ENCODE data around the gene ACP1.

Gene ACP1

DNA sequence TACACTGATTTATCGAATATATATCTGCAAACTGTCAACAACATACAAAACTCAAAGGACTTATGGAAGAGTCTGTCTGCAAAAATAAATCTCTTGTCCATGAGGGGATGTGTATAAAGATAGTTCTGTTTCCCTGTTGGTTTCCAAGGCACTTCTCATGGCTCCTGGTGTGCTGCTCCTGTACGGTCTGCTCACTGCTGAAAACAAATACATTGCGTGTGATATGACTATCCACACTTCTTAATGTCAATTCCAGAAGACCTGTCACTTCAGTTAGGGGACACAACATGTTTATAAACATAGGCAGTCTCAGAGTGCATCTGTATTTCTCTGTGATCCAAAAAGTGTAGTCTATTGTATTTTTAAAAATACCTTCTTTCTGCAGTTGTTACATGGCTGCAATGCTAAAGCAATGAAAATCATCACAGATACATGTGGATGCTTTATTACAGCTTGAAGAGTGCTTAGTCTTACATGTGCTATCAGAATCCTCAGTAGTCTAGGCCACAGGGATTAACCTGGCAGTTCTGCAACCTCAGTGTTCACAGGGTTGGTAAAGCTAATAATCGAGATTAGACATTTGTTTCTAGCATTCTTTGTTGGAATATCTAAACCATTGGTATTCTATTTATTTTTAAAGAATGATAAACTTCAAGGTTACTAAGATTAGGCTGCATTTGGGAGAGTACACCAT, 15.4 kb downstream of the ACP1 start:
- DNase-seq (ENCODE audit: low read depth in 1 of 2, low spot score in 1 of 2): no peak

DNA sequence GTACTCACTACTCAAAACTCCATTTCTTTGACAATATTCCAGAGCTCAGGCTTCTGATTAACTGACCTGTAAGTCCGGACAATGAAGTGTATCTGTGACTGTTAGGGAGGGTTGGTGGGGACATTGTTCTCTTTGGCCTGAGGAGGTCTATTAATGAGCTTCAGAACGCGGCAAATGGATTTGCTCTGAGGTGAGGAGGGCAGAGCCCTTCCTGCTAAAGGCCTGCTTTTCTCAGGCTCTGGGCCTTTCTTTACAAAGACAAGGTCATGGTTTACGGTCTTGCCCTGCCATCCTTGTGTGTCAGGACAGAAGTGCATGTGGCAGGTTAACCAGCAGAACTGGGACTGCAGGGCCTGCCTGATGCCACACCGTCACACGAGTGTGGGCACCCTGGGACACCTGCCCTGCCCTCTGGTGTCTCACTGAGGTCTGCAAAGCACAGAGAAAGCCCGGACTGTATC, 15.9 kb downstream of the ACP1 start:
- no peak for DNase-seq (ENCODE audit: low read depth in 1 of 2, low spot score in 1 of 2)

DNA sequence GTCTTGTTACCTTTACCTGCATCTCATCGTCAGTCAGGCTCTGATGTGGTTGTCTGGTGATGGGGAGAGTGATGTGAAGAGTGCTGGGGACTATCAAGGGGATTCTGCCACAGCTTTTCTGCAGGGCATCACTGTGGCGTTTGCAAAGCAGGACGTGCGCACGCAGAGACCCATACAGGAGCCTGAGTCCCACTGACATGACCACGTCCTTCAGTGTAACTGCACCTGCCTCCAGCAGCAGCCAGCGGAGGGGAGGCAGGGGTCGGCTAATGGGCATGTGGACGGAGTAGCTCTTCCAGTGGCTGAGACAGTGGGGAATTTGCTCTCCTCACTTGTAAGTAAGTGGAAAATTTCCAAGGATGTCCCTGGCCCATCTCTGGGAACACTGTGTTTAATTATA, 16.6 kb downstream of the ACP1 start:
- DNase-seq (ENCODE audit: low read depth in 1 of 2, low spot score in 1 of 2): no peak

DNA sequence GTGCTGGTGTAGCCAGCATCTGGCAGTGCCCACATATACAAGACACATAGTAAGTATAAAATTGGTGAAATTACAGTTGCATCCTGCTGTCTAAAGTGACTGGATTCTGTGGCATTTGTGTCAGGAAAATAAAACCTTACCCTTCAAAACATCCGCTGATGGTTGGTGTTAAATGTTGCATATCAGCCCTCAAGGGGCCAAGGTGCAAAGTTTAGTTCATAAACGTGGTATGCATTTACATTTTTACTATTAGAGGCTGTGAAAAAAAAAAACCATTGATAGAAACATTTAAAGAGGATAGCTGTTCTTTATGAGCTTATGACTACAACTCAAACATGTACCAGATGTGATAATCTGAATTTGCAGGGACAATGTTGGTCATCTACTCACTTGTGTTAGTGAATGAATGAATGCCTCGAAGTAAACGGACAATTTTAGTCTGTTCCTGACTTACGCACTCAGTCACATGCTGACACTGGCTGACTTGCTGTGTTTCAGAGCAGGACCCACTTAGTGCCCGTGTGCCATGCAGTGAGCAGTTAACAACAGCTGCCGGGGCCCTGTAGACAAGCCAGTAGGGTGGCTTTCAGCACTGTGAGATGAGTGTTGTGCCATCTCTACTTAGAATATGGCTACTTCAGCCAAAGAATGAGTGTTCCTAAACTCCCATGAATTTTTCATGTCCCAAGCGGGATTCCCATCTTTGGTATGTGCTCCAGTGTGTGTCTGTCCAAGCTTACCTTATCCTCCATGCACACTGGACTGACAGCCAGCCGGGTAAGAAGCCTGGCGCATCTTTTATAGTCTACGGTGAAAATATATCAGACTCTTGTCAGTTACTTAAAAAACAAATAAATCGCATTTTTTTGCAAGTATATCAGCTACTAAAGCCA, 17.9 kb downstream of the ACP1 start:
- DNase-seq (ENCODE audit: low read depth in 1 of 2, low spot score in 1 of 2): no peak

DNA sequence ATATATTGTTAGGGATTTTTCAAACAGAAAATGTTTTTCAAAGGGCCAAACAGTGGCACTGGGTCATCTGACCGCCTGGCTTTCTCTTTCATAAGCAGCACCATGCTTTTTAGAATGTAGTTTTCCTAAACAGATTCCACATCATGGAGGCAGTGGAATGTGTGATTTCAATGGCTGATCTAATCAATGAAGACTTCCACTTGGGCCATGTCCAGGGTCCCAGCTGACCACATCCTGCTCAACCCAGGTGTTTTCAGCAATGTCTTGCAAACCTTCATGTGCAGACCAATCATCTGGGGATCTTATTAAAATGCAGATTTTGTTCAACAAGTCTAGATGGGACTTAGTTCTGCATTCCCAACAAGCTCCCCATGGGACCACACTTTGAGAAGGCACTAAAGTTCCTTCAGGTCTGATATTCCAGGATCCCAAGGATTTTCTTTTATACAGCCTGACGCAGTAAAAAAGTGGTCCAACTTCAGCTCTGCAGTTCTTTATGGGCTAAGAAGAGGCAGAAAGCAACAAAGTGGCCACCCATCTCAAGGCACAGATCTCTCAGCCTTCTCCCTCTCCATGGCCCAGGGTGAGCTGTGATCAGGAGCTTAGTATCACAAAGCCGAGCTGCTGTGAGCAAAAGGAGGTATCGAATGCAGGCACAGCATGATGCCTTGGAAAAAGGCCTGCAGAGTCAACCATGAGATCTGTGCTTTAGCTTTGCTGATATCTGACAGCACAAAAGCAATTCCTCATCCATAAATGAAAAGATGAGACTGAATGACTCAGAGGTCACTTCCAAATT, 19.4 kb downstream of the ACP1 start:
- DNase-seq (ENCODE audit: low read depth in 1 of 2, low spot score in 1 of 2): no peak

DNA sequence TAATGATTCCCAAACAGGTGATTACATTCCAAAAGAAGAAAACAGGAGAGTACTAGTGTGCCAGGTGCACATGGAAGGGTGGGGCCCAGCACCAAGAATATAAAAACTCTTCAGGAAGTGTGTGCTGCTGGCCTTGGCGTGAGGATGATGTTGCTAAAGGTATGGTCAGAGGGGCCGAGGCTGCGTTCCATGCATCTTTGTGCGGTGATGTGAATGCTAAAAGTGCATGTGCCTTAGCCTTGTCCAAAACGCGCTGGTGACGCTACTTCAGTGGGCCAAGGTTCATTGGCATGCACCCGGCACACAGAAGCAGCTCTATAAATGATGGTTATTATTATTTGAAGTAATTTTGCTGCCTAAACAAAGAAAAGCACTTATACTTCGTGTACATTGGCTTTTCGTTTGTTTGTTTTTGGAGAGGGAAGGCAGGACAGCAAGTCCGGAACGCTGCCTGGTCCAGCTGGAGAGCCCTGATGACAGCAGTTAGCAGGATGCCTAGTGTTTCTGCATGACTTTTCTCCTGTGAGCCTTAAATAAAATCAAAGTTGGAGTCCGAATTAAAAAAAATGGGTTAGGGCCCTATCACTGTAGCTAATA, 20.2 kb downstream of the ACP1 start:
- no peak for DNase-seq (ENCODE audit: low read depth in 1 of 2, low spot score in 1 of 2)

DNA sequence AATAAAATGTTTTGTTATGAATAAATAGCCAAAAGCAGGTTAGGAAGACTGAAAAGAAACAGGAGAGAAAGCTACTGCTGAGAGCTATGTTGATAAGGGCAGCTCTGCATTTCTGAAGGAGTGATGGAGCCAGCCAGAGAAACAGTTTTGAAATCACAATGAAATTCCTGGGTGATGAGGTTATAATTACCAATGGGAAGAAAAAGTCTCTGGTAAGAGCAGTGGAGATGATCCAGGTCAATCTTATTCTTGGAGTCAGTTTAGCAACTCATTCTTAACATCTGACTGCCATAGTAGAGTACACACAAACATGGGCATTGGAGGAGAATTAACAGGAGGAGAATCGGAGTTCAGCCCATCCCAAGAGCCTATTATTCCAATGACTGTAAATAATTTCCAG, 20.8 kb downstream of the ACP1 start:
- DNase-seq (ENCODE audit: low read depth in 1 of 2, low spot score in 1 of 2): no peak

DNA sequence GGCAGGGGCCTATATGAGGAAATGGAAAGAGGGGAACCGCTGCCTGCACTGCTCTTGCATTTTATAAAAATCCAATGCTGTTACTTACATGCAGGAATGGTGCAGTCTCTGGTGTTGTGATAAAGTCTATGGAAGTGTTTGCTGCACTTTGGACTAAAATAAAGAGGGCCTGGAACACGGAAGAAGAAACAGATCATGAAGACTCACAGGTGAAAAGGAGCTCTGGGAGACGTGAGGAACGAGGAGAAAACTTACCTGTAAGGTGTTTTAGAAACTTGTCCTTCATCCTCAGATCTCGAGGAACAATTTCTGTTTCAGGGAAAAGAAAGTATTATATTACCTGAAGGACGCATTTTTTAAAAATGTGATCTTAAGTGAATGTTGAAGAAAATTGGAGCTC, 21.3 kb downstream of the ACP1 start:
- no peak for DNase-seq (ENCODE audit: low read depth in 1 of 2, low spot score in 1 of 2)

DNA sequence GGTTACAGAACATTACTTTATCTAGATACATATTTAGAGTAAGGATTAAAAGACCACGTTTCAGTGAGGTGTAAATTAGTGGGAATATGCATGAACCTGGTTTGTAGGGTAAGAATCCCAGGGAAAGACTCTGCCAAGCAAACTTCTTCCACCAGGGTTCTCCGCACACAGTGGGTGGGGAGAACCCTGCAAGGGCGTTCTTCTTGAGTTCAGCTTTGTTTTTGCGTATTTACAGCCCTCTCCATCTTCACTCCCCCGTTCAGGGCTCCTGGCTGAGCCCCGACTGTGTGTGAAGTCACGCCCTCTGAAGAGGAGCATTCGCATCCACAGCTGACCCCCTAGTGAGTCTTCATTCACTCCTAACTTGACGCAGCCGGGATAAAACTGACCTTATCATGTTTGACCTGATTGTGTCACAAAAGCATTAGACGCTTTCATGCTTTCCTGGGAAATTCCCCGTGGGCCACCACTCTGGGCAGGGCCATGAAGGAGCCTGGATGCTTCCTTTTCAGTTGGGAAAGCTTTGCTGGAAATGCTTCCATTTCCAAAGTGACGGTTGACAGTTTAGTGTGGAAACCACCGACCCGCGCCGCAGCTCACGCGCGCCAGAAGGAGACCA, 22.1 kb downstream of the ACP1 start:
- DNase-seq (ENCODE audit: low read depth in 1 of 2, low spot score in 1 of 2): no peak

DNA sequence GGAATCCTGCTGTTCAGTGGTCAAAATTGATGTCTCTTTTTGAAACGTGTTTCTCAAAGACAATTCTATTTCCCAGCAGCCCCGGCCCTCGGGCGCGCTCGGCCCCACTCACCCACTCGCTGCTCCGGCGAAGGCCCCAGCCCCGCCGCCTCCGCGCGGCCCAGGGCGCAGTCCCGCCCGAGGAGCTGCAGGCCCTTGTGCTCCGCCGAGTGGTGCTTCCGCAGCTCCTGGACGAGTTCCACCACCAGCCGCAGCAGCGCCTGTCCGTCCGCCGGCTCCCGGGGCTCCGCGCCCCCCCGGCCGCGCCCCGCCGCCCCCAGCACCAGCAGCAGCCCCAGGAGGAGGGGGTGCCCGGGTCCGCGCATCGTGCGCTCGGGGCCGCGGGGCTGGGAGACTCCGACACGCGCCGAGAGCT, 22.7 kb downstream of the ACP1 start:
- DNase-seq (ENCODE audit: low read depth in 1 of 2, low spot score in 1 of 2): no peak

DNA sequence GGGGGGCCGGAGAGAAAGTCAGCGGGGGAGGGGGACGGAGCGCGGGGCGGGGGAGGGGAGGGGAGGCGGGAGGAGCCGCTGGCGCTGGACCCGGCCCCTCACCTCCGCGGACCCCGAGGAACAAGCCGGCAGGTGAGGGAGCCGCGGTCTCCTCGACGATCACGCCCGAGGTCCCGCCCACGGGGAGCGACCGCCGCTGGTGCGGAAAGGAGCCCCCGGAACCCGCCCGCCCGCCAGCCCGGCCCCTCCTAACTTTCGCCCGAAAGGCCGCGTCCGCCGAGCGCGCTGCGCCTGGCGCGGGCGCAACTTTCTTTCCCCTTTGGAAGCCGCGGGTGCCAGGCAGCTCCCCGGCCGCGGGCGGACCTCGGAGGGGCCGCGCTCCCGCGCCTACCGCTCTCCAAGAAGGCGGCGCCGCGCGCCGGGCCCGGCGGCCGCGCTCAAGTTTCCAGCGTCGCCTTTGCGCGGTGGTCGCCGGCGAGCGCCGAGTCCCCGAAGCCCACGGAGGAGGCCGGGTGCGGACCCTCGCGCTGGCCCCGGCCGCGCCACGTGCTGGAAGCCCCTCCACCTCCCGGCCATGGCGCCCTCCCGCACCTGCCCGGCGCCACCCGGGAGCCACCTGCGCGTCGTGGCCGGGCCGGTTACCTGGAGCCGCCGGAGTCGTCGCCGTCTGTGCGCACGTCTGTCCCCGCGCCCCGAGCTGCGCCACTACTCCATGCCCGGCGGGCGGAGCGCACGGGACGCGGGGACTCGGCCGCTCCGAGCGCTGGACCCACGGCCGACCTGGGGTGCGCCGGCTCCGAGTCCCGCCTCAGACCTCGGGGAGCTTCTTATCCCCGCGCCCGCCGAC, 23.4 kb downstream of the ACP1 start, which contains the start of gene ALKAL2:
Gene ALKAL2, minus strand, starts transcription at position 181 of the 847 bp plus-strand sequence. CDS start 256 bp downstream, outside the sequence.
- DNase-seq (ENCODE audit: low read depth in 1 of 2, low spot score in 1 of 2): no peak

DNA sequence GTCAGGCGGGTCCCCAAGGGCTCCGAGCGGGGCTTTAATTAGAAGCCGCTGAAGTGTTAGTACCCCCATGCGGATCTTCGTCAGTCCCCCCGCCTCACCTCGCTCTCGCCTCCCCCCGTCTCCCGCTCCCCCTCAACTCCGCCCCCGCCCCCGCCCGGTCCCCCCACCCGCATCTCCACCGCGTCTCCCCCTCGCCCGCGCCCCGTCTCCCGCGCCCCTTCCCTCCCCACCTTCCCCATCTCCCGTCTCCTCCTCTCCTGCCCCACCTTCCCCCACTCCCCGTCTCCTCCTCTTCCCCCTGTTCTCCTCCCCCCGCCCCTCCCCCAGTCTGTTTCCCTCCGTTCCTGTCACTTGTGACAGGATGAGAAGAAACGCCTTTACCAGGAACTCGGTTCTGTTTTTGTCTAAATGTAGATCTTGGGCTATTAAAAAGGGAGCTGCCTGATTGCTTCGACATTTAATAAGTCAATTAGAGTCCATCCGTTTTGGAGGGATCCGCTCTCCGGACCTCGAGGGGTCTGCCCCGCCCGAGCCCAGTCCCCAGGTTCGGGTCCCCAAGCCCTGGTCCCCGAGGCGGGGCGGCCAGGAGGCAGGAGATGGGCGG, 24.1 kb downstream of the ACP1 start:
- DNase-seq (ENCODE audit: low read depth in 1 of 2, low spot score in 1 of 2): no peak

DNA sequence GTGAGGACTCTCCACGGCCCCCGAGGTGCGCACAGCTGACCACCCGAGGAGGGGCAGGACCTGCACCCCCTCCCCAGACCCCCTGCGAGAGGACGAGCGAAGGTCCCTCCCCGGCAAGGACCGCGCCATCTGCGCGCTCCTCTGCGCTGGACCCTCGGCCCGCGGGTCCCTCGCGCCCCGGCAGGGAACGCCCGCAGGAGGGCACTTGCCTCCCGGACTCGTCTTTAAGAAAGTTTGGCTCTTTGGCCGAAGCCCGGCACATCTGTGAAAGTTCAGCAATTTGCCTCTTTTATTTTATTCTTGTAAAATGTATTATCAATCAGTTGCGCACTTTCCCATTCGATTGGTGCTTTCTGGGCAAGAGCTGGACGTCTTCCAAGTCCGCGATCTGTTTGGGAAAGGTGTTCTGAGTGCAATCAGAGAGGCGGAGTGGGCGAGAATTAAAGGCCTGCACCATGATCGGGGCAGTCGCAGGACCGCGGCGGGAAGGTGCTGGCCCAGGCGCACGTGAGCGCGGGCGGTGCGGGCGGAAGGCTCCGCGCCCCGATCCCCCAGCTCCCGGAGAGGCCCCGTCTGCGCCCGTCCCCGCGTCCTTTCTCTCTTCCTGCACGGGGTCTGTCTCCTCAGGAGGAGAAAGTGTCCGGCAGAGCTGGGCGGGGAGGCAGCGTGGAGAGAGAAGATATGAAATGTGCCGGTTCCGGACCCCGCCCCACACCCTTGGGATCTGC, 24.8 kb downstream of the ACP1 start:
- no peak for DNase-seq (ENCODE audit: low read depth in 1 of 2, low spot score in 1 of 2)

DNA sequence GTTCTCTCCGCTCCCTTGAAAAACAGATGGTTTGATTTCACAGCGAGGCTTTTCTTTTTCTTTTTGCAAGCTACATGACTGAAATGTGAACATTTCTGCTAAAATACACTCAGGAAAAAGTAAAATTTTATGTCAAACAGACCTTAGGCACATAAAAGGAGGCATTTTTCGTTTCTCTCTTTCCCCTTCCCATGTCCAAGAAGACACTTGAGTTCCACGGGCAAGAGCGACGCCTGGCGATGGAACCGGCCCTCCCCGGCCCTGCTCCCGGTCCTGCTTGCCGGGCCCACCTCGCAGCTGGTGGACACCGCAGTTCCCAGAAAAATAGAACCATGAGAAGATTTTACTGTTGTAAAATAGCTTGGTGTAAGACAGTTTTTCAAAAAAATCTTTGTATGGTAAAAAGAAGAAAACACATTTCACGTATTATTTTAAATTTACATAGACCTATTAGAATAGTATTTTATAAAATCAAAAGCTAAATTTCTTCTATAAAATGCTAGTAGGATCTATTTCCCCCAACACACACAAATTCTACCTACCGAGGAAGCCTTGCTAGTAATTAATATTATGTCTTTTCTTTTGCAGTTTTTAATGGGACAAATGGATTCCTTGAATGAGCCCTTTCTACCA, 25.5 kb downstream of the ACP1 start:
- DNase-seq (ENCODE audit: low read depth in 1 of 2, low spot score in 1 of 2): peak in 1 of 2 donors; percentile 14

DNA sequence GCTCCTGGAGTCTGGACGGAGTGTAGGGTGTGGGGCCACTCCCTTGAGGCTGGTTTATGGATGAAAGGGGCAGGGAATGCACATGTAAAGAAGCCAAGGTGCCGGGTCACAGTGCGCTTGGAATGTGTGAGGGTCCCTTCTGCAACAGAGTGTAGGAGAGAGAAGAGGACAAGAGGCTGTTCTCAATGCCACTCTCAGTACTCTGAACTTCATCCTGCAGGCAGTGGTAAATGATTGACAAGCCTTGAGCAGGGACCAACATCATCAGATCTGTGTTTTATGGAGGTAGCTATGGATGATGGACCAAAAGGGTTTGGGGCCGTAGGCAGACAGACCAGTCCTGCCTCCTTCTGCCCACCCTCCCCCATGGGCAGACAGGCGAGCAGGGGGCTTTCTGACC, 30.3 kb downstream of the ACP1 start:
- no peak for DNase-seq (ENCODE audit: low read depth in 1 of 2, low spot score in 1 of 2)

DNA sequence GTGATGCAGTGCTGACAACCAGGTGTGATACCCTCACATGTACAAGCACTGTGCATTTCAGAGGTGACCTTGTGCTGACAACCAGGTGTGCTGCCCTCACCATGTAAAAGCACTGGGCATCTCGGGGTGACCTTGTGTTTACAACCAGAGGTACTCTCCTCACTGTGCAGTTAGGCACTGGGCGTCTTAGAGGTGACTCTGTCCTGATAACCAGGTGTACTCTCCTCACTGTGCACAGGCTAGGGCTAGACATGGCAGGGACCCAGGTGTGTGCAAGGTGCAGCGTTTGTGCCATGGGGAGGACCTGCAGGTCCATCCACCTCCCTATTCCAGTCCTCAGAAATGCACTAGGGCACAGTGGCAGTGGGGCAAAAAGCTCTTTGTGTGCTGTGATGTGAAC, 31.6 kb downstream of the ACP1 start:
- no peak for DNase-seq (ENCODE audit: low read depth in 1 of 2, low spot score in 1 of 2)

DNA sequence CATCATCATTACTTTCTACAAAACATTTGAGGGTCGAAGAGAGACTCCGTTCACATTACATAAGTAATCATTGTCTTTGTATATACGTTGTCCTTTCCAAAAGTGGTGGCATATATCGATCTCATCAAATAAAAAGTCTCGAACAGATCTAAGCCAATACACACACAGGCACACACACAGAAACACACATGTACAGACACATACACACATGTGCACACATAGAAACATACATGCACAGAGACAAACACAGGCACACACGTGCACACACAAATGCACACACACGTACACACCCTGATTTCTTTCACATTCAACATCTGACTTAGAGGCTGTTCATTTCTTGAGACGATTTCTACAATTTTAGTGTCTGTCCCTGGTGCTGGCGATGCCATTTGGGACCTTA, 40.6 kb downstream of the ACP1 start:
- DNase-seq (ENCODE audit: low read depth in 1 of 2, low spot score in 1 of 2): no peak

Data from activated CD4-positive, alpha-beta T cell treated with anti-CD3 and anti-CD28 coated beads, Interleukin-2, amount 50 U/mL, for 24 hours (primary cell).